VCaP (cell line): ENCODE results near the gene ENOX2.

Experiments used
- H3K27ac ChIP-seq: fragments of 450-650 bp; 2 replicates; pipeline ENCODE4 v1.5.1; 2017
- TF ChIP-seq, protein P1 (sequence below): fragments of 450-650 bp; conservative IDR thresholded peaks from 2 replicates; pipeline ENCODE4 v1.5.1; 2017; ENCODE audit warnings: mild to moderate bottlenecking, moderate library complexity

Gene ENOX2

DNA sequence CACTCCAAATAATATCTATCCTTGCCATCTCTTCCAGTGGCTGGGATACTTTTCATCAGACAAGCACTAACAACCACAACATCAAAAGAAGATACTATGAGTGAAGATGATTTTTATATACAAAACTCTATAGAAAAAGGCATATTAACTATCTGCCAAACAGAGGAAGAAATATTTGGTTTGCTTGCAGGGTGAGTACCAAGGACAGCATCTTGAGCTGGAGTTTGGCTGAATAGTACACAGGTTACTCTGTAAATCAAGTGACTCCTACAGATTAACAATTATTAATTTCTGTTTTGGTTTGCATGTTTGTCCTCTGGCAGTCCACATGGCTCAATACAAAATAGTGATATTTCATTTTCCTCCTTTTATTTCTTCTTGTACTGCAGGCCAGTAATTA is 253.3 kb downstream of the ENOX2 start:
- no peak overlapping the region for H3K27ac ChIP-seq
- TF ChIP-seq, protein P1, sequence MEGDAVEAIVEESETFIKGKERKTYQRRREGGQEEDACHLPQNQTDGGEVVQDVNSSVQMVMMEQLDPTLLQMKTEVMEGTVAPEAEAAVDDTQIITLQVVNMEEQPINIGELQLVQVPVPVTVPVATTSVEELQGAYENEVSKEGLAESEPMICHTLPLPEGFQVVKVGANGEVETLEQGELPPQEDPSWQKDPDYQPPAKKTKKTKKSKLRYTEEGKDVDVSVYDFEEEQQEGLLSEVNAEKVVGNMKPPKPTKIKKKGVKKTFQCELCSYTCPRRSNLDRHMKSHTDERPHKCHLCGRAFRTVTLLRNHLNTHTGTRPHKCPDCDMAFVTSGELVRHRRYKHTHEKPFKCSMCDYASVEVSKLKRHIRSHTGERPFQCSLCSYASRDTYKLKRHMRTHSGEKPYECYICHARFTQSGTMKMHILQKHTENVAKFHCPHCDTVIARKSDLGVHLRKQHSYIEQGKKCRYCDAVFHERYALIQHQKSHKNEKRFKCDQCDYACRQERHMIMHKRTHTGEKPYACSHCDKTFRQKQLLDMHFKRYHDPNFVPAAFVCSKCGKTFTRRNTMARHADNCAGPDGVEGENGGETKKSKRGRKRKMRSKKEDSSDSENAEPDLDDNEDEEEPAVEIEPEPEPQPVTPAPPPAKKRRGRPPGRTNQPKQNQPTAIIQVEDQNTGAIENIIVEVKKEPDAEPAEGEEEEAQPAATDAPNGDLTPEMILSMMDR, result no peak

DNA sequence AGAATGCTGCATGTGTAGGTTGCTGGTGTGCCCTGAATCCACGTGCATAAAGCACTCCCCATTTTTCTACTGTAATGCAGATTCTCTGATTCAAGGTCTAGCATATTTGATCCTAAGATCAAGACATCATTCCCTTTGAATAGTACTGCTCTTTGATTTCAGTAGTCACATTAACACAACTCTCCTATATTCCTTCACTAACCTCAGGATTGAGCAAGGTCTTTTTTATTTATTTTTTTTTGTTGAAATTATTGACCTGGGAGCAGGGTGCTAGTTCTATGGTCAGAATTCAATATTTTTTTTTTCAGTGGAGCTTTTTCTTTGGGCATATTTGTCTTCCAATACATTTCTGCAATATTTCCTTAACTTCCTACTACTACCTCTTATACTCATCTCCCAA is 255.5 kb downstream of the ENOX2 start:
- TF ChIP-seq, protein P1, result no peak
- H3K27ac ChIP-seq, result no peak overlapping the region

DNA sequence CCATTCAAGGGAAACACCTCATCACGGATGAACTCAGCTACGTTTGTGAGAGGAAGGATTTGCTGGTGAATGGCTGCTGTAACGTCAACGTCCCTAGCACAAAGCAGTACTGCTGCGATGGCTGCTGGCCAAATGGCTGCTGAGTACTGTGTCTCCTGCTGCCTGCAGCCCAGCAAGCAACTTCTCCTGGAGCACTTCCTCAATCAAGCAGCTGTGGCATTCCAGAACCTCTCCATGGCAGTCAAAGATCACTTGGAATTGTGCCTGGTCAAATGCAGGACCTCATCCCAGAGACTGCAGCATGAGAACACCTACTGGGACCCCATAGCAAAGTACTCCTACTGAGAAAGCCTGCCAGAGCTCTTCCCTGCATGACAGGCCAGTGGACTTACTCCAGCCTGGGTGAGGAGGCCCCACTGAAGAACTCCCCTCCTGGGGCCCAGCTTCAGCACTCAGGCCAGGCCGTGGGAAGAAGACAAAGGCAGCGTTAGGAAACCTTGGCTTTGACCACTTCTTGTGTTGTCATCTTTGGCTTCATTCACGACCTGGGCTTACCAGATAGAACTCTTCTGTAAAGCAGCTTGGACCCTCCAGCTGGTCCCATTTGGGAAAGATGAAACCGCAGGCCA is 256.9 kb downstream of the ENOX2 start:
- TF ChIP-seq, protein P1, result no peak
- H3K27ac ChIP-seq, result no peak overlapping the region

DNA sequence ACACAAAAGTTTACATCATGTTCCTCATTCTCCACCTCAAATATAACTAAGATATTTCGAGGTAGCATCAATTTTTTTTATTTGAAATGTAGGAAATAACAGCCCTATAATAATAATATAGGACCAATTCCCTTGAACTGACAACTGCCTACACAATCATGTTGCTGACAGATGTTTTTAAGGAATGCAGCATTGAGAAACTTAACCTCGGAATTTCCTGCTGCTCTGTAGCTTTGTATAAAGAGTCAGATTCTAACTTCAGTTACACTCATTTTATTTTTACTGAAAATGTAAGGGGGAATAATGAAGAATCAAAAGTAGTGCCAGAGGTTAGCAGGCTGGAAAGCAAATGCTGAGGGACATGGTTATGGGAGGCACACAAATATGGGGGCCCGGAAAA is 265.4 kb downstream of the ENOX2 start:
- H3K27ac ChIP-seq, result no peak overlapping the region
- TF ChIP-seq, protein P1, result no peak

DNA sequence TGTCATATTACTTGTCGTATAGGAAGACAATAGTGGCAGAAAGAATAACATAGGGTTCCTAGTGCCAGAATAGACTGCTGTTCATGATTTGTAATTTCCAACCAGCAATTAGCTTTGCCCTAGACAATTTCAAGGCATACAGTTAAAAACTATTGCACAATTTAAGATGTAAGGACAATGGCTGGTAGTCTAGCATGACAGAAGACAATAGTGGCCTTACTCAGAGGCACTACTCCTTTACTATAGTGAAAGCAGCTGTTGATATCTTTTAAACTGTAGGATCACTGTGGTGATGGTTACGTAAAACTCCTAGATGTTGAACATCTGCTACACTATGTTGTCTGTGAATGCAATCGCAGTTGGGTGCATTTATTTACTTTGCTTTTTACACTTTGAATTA is 266.7 kb downstream of the ENOX2 start:
- TF ChIP-seq, protein P1, result no peak
- H3K27ac ChIP-seq, result no peak overlapping the region

DNA sequence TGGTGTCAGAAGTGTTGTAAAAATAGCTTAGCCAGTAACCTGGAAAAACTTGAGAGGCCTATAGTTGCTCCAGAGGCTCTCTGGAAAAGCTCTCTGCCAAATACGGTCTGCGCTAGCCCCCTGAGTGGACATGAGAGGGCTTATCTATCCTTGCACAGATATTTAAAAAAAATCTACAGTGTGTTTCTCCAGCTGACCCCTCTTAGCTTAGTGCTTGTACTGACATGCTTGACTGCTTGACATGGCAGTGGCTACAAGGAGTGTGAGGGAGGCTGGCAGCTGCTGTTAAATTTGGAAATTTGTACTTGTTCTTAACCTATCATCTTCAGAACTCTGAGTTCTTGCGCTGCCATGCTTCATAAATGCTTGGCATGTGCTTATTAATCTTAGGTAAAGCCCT is 272.0 kb downstream of the ENOX2 start:
- TF ChIP-seq, protein P1, result no peak
- H3K27ac ChIP-seq, result no peak overlapping the region

DNA sequence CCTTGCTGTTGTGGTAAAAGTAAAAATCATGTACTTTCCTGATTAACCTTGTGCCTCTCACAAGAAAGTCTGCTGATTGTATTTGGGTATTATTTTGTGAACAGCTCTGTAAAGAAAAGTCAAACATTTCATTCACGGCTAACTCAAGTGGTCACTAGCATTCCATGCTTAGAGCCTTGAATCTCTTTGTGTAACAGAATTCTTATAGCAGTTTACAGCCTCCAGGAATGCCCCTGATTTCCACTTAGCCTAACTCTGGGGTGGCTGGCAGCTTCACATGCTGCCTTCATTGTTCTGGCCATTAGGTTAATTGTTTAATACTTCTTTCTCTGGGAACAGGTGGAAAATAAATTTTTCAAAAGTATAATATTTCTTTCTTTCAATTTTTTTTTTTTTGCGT is 274.5 kb downstream of the ENOX2 start:
- TF ChIP-seq, protein P1, result no peak
- no peak overlapping the region for H3K27ac ChIP-seq
